Colon (tissue), 2 donors: ENCODE results near the gene CACNG6.
"Not testable (repeated sequence)": the region's sequence is repeated elsewhere in the genome, so short reads cannot be mapped to it uniquely, and the experiment has no call there.

ENCODE experiments used
- FAIRE-seq: peaks from 2 replicates; lab custom pipeline; 2012; peaks lifted over from hg19 to GRCh38; lab: Jason Lieb, UNC
- donor health status: control.
- donor health status: control.

The CACNG6 gene

DNA sequence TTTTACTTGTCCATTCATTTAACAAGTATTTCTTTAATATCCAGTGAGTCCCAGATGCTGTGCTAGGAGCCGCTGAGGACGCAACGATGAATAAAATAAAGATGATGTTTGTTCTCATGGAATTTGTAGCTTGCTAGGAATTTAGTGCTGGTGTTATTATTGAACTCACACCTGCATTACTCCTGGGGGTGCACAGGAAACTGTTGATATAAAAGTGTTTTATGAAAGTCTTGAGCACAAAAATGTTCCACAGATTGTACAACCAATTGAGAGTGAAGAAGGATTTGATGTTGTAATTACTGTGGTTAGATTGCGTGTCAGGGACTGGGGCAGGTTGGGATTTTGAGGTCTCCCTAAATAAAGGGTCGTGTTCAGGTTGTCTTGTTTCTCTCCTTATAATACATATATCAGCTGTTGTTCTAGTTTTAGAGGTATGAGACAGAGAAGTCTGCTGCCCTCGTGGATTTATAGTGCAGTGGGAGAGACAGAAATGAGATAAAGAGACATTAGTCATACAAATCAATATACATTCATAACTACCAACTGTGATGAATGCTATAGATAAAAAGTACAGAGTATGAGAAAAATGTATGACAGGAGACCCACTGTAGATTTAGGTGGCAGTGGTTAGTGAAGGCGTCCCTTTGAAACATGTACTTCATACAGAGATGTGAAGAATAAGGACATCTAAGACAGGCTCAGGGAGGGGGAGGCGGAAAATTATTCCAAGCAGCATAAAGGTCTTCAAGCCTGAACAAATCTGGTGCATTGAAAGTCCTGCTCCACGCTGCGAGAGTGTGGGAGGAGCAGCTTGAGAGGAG is 11.3 kb downstream of the CACNG6 start:
- no peak for FAIRE-seq

DNA sequence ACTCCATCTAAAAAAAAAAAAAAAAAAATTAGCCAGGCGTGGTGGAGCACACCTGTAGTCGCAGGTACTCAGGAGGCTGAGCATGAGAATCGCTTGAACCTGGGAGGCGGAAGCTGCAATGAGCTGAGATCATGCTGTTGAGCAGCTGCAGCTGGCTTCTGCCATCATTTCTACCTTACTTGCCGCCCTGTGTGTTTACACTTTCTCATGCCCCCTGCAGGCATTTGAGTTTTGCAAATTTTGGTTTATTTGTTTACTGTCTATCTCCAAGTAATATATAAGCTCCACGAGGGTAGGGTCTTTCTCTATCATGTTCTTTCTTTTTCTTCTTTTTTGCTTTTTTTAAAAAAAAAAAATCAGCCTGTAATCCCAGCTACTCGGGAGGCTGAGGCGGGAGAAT is 18.0 kb downstream of the CACNG6 start:
- no peak for FAIRE-seq

DNA sequence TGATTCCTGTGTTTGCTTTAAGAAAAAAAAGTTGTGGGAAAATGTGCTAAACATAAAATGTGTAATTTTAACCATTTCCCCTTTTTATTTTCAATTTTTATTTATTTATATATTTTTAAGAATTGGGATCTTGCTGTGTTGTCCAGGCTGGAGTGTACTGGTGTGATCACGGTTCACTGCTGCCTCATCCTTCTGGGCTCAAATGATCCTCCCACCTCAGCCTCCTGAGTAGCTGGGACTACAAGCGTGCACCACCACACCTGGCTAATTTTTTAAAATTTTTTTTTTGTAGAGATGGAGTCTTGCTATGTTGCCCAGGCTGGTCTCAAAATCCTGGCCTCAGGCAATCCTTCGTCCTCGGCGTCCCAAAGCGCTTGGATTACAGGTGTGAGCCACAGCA is 19.0 kb downstream of the CACNG6 start:
- no peak for FAIRE-seq

DNA sequence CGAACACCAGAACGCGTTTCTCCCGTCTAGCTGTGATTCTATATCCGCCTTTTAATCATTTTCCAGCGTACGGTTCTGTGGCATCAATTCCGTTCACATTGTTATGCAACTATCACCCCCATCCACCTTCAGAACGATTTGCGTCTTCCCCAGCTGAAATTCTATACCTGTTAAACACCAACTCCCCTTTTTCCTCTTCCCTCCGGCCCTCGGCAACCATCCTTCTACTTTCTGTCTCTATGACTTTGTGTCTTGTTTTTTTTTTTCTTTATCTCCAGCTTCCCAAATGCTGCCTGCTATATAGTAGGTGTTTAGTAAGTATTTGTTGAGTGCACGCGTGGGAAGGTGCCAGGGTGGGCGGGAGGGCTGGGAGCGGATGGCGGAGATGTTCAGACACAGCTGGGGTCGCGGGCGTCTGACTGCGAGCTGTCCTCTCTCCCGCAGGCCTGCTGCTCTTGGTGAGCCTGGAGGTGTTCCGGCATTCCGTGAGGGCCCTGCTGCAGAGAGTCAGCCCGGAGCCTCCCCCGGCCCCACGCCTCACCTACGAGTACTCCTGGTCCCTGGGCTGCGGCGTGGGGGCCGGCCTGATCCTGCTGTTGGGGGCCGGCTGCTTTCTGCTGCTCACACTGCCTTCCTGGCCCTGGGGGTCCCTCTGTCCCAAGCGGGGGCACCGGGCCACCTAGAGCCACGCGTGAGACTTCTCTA is 20.2 kb downstream of the CACNG6 start:
- FAIRE-seq = no peak

DNA sequence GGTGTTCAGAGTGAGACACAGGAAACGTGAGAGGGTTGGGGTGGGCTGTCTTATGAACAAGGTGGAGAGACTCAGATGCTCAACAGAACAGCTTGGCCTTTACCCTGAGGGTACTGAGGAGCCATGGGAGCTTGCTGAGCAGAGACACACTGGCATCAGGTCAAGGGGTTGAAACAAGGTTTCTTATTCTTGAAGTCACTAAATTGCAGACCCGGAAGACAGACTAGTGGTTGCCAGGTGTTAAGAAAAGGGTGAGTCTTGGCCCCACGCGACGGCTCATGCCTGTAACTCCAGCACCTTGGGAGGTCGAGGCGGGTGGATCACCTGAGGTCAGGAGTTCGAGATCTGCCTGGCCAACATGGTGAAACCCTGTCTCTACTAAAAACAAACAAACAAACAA is 22.4 kb downstream of the CACNG6 start:
- no peak for FAIRE-seq

DNA sequence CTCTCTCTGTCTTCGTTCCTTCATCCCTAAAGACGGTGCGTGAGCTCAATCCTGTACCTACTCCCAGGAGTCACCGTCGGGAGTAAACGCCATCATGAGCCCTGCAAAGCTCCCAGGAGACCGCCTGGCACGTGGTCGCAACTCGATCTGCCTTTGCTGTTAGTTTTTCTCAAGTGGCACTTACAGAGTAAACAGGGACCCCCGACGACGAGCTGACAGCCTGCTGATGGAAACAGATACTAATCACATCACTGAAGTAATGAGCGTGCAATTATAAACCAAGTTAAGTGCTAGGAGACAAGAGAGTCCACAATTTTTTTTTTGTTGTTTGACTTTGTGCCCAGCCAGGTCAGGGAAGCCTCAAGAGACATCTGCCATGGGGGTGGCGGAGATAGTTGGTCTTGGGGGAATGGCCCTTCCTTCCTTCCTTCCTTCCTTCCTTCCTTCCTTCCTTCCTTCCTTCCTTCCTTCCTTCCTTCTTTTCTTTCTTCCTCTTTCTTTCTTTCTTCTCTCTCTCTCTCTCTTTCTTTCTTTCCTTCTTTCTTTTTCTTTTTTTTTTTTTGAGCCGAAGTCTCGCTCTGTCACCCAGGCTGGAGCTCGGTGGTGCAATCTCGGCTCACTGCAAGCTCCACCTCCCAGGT is 23.6 kb downstream of the CACNG6 start:
- FAIRE-seq = no peak

DNA sequence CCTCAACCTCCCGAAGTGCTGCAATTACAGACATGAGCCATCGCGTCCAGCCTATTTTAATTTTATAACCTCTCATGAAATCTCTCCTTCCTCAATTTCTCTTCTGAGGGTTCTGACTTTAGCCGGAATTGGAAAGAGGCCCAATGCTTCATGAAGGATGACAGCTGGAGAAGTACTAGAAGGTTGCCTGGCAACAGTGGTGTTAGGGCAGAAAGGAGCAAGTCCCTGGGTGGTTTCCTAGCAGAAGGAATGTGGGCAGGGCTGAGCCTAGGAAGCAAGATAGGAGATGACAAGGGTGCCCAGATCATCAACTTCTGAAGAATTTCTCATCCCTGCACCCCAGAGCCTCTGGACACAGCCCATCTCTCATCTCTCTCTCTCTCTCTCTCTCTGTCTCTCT is 25.8 kb downstream of the CACNG6 start:
- FAIRE-seq = no peak

DNA sequence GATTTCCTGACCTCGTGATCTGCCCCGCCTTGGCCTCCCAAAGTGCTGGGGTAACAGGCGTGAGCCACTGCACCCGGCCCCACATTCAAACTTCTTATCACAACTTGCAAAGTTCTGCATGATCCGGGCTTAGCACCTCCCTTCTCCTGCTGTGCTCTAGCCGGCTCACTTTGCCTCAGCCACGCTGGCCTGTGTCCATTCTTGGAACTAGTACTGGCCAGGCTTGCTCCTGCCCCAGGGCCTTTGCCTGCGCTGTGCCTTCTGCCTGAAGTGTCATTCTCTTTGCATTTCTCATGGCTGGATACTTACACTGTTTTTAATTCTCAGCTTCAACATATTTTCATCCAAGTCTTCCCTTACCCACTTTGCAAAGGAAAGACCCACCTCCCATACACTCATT is 29.9 kb downstream of the CACNG6 start:
- FAIRE-seq = no peak

- no peak for FAIRE-seq
Observed at GRCh38 chr19:54021932-54022331, 30.5 kb downstream of the CACNG6 start.

GRCh38 chr19:54023191-54023590 is 31.8 kb downstream of the CACNG6 start:
- FAIRE-seq = no peak

DNA sequence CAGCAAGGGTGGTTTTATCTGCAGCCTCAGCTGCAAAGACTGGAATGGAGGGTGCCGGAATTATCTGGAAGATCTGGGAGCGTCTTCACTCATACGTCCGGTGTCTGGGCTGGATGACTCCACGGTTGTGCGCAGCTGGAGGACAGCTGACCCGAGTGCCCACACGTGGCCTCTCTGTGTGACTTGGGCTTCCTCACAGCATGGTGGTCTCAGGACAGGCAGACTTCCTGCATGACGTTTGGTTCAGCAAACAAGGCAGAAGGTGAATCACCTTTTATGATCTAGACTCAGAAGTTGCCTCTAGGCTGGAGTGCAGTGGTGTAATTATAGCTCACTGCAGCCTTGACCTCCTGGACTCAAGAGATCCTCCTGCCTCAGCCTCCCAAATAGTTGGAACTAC is 33.2 kb downstream of the CACNG6 start:
- no peak for FAIRE-seq

- no peak for FAIRE-seq
Observed at GRCh38 chr19:54026656-54027055, 35.2 kb downstream of the CACNG6 start.

- FAIRE-seq = no peak
Observed at GRCh38 chr19:54029301-54029700, 37.9 kb downstream of the CACNG6 start.

DNA sequence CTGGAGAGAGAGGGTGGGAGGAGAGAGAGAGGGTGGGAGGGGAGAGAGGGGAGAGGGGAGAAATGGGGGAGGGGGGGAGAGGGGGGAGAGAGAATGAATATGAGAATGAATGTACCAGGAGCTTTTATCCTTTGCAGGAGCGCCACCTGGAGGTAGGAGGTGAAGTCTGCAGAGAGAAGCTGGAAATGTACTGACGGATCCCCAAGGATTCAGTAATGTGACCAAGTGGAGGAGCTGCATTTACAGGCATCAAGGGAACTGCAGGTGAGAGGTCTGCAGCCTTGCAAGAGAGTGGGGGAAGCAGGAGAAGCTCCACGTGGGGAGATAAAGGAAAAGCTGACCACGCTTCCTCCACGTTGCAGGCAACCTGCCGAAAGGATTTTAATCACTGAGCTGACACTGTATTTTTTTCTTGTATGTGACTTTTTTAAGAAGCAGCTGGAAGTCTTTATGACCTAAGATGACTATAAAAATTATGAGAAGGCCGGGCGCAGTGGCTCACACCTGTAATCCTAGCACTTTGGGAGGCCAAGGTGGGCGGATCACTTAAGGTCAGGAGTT is 38.6 kb downstream of the CACNG6 start:
- no peak for FAIRE-seq

GRCh38 chr19:54030895-54031586 is 39.6 kb downstream of the CACNG6 start:
- FAIRE-seq = no peak

GRCh38 chr19:54035215-54036178 is 44.1 kb downstream of the CACNG6 start:
- no peak for FAIRE-seq

DNA sequence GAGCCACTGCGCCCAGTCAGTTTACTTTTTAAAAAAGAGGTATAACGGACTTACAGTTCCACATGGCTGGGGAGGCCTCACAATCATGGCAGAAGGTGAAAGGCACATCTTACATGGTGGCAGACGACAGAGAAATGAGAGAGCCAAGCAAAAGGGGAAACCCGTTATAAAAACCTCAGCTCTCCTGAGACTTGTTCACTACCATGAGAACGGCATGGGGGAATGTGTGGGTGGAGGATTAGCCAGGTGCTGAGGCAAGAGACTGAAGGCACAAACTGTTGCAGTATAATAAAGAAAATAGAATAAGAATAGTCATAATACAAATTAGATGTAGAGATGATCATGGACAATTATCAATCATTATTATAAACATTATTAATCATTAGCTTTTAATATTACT is 45.1 kb downstream of the CACNG6 start:
- FAIRE-seq = not testable (repeated sequence)

DNA sequence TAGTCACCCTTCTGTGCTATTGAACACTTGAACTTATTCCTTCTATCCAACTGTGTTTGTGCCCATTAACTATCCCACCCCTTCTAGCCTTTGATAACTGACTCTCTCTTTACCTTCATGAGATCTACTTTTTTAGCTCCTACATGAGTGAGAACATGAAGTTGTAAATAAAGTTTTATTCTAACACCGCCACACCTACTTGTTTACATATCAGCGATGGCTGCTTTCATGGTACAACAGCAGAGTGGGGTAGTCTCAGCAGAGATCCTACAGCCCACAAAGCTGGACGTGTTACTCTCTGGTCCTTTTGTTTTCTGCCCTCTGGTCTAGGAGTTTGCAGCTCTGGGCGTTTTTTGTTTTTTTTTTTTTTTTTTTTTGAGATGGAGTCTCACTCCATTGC is 48.6 kb downstream of the CACNG6 start:
- FAIRE-seq = no peak

GRCh38 chr19:54041969-54042606 is 50.7 kb downstream of the CACNG6 start:
- FAIRE-seq = no peak

- no peak for FAIRE-seq
Observed at GRCh38 chr19:54042989-54043388, 51.6 kb downstream of the CACNG6 start.

DNA sequence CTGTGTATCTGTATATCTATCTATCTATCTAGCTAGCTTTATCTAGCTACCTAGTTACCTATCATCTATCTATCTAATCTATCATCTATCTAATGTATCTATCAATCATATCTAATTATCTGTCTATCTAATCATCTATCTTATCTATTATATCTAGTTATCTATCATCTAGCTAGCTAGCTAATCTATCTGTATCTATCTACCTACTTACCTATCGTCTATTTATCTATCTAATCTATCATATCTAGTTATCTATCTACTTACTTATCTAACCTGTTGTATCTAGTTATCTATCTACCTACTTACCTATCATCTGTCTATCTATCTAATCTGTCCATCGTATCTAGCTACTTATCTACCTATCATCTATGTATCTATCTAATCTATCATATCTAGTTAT is 54.3 kb downstream of the CACNG6 start:
- no peak for FAIRE-seq
